GM21619 (cell line): Measurements from ENCODE around the gene HCAR2.
"Not testable (repeated sequence)": the region's sequence is repeated elsewhere in the genome, so short reads cannot be mapped to it uniquely, and the experiment has no call there.

ENCODE experiments used
- ATAC-seq: cut with Tn5 transposase; IDR thresholded peaks from one replicate; pipeline ENCODE4 v1.9.1; 2021; ENCODE audit not compliant: unreplicated experiment

Gene HCAR2

GRCh38 chr12:122669397-122670070 is 33.6 kb downstream of the HCAR2 start:
- no peak for ATAC-seq

- no peak for ATAC-seq
These were observed 34.9 kb downstream of the HCAR2 start for GRCh38 chr12:122668268-122668667.

GRCh38 chr12:122665759-122666158 is 37.4 kb downstream of the HCAR2 start:
- no peak for ATAC-seq

- ATAC-seq, result no peak
These were observed 37.8 kb downstream of the HCAR2 start for GRCh38 chr12:122665349-122665748.

- ATAC-seq, result no peak
These were observed 41.2 kb downstream of the HCAR2 start for GRCh38 chr12:122661938-122662337.

- ATAC-seq, result no peak
These were observed 41.9 kb downstream of the HCAR2 start for GRCh38 chr12:122661246-122661645.

GRCh38 chr12:122659579-122659978 is 43.6 kb downstream of the HCAR2 start:
- ATAC-seq, result no peak

GRCh38 chr12:122656298-122656697 is 46.9 kb downstream of the HCAR2 start:
- ATAC-seq, result no peak

GRCh38 chr12:122653291-122653690 is 49.9 kb downstream of the HCAR2 start:
- not testable (repeated sequence) for ATAC-seq

- no peak for ATAC-seq
These were observed 51.5 kb downstream of the HCAR2 start for GRCh38 chr12:122651520-122652224.
